ENCODE data around the gene CAMTA1. TPM values are rescaled to one million over a fixed set of nuclear protein-coding genes. Genes with fewer than 3 reads are reported as not detected.
A peak's percentile ranks its signal among the peaks of the same experiment; 100 is the strongest.

The CAMTA1 gene
- polyA plus RNA-seq, 1 of the 3 experiments (the other 2 are of a cell fraction) = 63.1 TPM

- TF ChIP-seq PBX3 (IDR thresholded peaks at IDR 0.05) (no peak), NRF1 (IDR thresholded peaks at IDR 0.05; ENCODE audit: low read depth, low read length) (no peak), EZH2phosphoT487 (IDR thresholded peaks at IDR 0.05; ENCODE audit: borderline replicate concordance, low read depth) (no peak), CHD2 (IDR thresholded peaks at IDR 0.05; ENCODE audit: low read length, partially characterized antibody) (no peak), CTCF (IDR thresholded peaks at IDR 0.05) (no peak)
Observed at GRCh38 chr1:7493711-7494454, 708.6 kb downstream of the CAMTA1 start (continued).

GRCh38 chr1:7495962-7496361 lies 710.7 kb downstream of the CAMTA1 start:
- no peaks in the 10 kb centered on the region for H3K79me2 ChIP-seq (ENCODE audit: insufficient read depth)
- no peaks in the 10 kb centered on the region for H3K36me3 ChIP-seq (replicated peaks in 1 of 2; ENCODE audit: control insufficient read depth in 1 of 2, insufficient read depth in 2 of 2, low read length in 1 of 2)
- H3K9me3 ChIP-seq = no peaks in the 10 kb centered on the region
- TF ChIP-seq FOSL2 (IDR thresholded peaks at IDR 0.05; ENCODE audit: borderline replicate concordance, low read depth) (no peak), RAD21 (IDR thresholded peaks at IDR 0.05; ENCODE audit: low read length) (peak; percentile 13; the same call in 1 of the 2 replicates)
- no peaks in the 10 kb centered on the region for H3F3A ChIP-seq (replicated peaks; ENCODE audit: insufficient read depth)
- WGBS (ENCODE audit: low lambda C conversion rate) = 60% methylated on average over 10 of the region's 11 CpGs
- CTCF ChIA-PET = interaction anchor here (0.7 kb wide), 1 partner anchor 10 kb away, joined by 3 read pairs; no protein-coding TSS in a partner anchor
- POLR2A ChIA-PET = interaction anchor here (1.1 to 1.6 kb wide), 2 partner anchors 18 to 62 kb away, joined by 3 to 5 read pairs; no protein-coding TSS in a partner anchor
- no peak overlapping the region for H3K4me2 ChIP-seq
- peak; percentile 74 for DNase-seq
- H3K4me3 ChIP-seq (ENCODE audit: low read depth in 2 of 2, low read length in 1 of 2) = no peak overlapping the region
- H3K27ac ChIP-seq (ENCODE audit: low read depth in 2 of 2, low read length in 1 of 2) = peak overlapping the region in 1 of 2 experiments; percentile 30; a peak in 1 of 4 replicates
- H2AFZ ChIP-seq (ENCODE audit: low read depth) = no peak overlapping the region
- no peaks in the 10 kb centered on the region for H3K27me3 ChIP-seq (ENCODE audit: insufficient read depth)
- peaks cover 5 to 48% of the 10 kb centered on the region in 2 experiments; a peak in 2 of 4 replicates for H3K4me1 ChIP-seq (ENCODE audit: control insufficient read depth in 1 of 2, insufficient read depth in 2 of 2, low read depth in 1 of 2, low read length in 1 of 2)
- H4K20me1 ChIP-seq (ENCODE audit: insufficient read depth) = no peaks in the 10 kb centered on the region
- no peak overlapping the region for H3K9ac ChIP-seq
- no peaks in the 10 kb centered on the region for H3K9me2 ChIP-seq

GRCh38 chr1:7497107-7497637 lies 711.9 kb downstream of the CAMTA1 start:
- WGBS (ENCODE audit: low lambda C conversion rate) = 84% methylated on average over 9 of the region's 12 CpGs
- no peaks in the 10 kb centered on the region for H3K9me3 ChIP-seq
- H3K27me3 ChIP-seq (ENCODE audit: insufficient read depth) = no peaks in the 10 kb centered on the region
- H2AFZ ChIP-seq (ENCODE audit: low read depth) = no peak overlapping the region
- no peaks in the 10 kb centered on the region for H3K79me2 ChIP-seq (ENCODE audit: insufficient read depth)
- H3K36me3 ChIP-seq (replicated peaks in 1 of 2; ENCODE audit: control insufficient read depth in 1 of 2, insufficient read depth in 2 of 2, low read length in 1 of 2) = no peaks in the 10 kb centered on the region
- H3K4me2 ChIP-seq = no peak overlapping the region
- no peak overlapping the region for H3K9ac ChIP-seq
- no peak for DNase-seq
- H3F3A ChIP-seq (replicated peaks; ENCODE audit: insufficient read depth) = no peaks in the 10 kb centered on the region
- TF ChIP-seq ELF1 (IDR thresholded peaks at IDR 0.05) (no peak), RAD21 (IDR thresholded peaks at IDR 0.05; ENCODE audit: low read length) (no peak)
- H3K27ac ChIP-seq (ENCODE audit: low read depth in 2 of 2, low read length in 1 of 2) = no peak overlapping the region
- no peak overlapping the region for H3K4me3 ChIP-seq (ENCODE audit: low read depth in 2 of 2, low read length in 1 of 2)
- POLR2A ChIA-PET = interaction anchor here (1.6 kb wide), 1 partner anchor 61 kb away, joined by 5 read pairs; no protein-coding TSS in a partner anchor
- CTCF ChIA-PET = no interaction called here
- H3K4me1 ChIP-seq (ENCODE audit: control insufficient read depth in 1 of 2, insufficient read depth in 2 of 2, low read depth in 1 of 2, low read length in 1 of 2) = peaks cover 0 to 44% of the 10 kb centered on the region in 2 experiments; a peak in 1 of 4 replicates
- no peaks in the 10 kb centered on the region for H3K9me2 ChIP-seq
- H4K20me1 ChIP-seq (ENCODE audit: insufficient read depth) = no peaks in the 10 kb centered on the region
